ENCODE results near the gene ABI2. TPM values are rescaled to one million over a fixed set of nuclear protein-coding genes. Genes with fewer than 3 reads are reported as not detected.

The ABI2 gene
- 27.2 and 32.4 TPM in 2 replicates for total RNA-seq

GRCh38 chr2:203327901-203328759 is at the start of gene ABI2:
TSS of gene ABI2 (plus strand) at chr2:203328394. CDS start at chr2:203328515, 121 bp downstream.

Other genes with a start within 250 kb of the ABI2 start
- 12.8 and 17.3 TPM in 2 replicates for gene CYP20A1, start 89.4 kb upstream of the ABI2 start, total RNA-seq
- 3.6 and 6.2 TPM in 2 replicates for gene RAPH1, start 206.9 kb downstream of the ABI2 start, total RNA-seq